ENCODE measurements around the gene LDLRAP1.

LDLRAP1 gene

DNA sequence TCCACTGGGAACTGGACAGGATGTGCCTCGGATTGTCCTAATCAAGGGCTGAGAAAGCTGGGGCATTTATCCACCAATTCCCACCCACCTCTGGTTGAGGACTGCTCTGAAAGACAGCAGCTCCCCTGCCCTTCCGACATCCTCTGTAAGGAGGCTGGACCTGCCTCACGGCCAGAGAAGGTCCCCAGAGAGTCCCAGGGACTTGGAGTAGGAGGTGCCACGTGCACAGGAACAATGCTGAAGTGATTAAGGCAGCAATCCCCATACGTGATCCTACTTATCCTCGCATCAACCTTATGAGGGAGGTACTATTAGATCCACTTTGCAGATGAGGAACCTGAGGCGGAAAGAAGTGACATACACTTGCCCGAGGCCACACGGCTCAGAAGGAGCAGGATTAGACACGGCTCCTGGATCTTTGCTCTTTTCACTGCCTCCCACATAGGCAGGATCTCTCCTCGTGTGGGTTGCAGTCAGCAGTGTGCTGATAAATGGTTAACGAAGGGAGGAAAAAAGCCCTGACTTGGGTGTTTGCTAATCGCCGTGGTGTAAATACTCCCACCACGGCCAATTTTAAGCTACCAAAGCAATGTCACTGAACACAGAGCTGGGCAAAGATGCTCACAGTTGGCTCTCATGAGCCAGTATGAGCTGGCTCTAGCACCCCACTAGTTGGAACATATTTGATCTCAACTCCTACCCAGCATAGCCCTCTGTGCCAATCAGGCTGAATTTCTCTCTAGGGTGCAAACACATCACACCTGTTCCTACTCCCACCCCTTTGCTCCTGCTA lies 18.6 kb upstream of the LDLRAP1 start:
- DNase-seq (ENCODE audit: low read depth in 2 of 2, low spot score in 1 of 2), result no peak

DNA sequence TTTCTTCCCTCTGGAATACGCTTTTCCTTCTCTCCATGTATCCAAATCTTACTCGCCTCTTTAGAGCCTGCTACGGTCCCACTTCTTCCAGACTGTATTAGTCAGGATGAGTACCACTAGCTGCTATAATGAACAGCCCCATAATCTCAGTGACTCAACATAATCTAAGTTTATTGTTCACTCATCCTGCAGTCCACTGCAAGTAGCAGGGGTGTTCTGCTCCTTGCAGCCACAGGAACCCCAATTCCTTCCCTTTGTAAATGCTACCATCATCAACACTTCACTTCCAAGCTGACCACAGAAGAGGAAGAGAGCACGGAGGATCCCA lies 18.1 kb upstream of the LDLRAP1 start:
- no peak for DNase-seq (ENCODE audit: low read depth in 2 of 2, low spot score in 1 of 2)

DNA sequence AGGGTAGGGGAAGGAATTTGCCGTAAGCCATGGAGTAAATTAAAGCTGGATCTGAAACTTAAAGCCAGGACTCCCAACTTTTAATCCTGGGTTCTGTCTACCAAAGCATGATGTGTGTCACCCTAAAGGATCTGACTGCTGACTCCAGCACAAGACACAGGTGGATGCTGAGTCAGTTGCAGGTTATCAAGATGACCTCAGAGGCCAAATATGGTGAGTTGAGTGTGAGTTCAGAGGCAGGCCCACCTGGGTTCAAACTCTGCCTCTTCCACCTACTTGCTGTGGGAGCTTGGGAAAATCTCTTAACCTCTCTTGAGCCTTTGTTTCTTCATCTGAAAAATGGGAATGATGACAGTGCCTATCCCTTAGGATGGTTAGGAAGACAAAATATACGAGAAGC lies 16.7 kb upstream of the LDLRAP1 start:
- DNase-seq (ENCODE audit: low read depth in 2 of 2, low spot score in 1 of 2), result no peak

DNA sequence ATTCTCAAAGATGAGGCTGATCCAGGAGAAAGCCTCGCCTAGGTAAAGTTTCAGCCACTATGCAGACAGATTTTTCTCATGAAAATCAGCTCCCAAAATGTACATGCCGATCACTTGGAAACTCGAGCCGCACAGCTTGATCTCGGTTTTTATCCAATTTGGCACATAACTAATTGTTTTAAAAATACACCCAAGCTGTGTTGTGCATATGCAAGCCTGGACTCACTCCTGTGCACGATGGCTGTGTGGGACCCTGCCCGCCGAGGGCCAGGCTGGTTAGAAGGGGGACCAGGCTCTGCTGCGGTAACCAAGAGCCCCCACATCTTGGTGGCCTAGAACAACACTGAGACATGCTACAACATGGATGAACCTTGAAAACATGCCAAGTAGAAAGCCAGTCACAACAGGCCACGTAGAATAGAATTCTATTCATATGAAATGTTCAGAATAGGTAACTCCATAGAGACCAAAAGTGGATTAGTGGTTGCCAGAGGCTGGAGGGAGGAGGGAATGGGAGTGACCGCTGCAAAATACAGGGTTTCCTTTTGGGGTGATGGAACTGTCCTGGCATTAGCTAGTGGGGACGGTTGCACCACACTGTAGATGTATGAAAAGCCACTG lies 16.1 kb upstream of the LDLRAP1 start:
- DNase-seq (ENCODE audit: low read depth in 2 of 2, low spot score in 1 of 2), result no peak

DNA sequence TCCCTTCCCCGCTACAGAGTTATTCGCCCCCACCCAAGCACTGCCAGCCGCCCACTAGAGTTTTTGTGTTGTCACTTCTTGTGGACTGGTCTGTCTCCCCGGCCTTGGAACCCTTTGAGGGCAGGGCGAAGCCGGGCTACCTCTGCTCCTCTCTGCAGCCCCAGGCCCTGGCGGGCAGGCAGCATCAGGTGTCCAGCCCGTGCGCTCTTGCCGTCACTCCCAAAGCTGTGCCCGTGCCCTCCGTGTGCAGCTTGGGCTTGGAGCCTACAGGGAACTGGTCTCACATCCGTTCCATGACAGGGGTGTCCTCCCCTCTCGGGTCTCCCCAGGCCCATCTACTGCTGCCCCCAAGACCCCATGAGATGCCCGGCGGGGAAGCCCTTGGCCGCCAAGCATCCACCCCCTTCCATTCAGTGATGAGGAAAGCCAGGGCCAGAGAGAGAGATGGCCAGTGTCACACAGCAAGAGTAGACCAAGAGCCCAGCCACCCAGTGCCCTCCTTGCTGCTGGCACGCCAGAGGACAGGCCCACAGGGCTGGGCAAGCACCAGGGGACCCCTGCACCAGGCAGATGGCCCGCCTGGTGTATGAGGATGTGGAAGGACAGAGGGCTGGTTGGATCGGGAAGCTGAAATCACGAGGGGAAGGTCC lies 15.3 kb upstream of the LDLRAP1 start:
- DNase-seq (ENCODE audit: low read depth in 2 of 2, low spot score in 1 of 2), result no peak

DNA sequence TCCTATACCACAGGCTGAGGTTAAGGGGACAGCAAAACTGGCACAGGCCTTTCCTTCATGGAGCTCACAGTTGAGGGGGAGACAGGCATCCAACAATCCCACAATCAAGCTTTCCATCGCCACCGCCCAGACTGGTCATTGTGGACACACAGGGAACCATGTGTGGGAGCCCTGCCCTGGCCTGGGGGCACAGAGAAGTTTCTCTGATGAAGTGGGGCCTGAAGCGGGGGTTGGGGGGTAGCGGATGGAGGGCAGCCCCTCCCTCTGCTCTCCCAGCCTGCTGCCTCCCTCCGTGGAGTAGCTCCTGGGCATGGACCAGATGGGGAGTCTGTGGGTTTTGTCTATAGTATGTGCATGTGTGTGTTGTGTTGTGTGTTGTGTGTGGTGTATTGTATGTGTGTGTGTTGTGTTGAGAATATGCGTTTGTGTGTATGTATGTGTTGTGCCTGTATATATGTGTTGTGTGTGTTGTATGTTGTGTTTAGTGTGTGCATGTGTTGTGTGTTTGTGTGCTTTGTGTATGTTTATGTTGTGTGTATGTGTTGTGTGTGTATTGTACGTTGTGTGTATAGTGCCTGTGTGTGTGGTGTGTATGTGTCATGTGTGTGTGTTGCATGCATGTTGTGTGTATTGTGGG lies 14.4 kb upstream of the LDLRAP1 start:
- no peak for DNase-seq (ENCODE audit: low read depth in 2 of 2, low spot score in 1 of 2)

DNA sequence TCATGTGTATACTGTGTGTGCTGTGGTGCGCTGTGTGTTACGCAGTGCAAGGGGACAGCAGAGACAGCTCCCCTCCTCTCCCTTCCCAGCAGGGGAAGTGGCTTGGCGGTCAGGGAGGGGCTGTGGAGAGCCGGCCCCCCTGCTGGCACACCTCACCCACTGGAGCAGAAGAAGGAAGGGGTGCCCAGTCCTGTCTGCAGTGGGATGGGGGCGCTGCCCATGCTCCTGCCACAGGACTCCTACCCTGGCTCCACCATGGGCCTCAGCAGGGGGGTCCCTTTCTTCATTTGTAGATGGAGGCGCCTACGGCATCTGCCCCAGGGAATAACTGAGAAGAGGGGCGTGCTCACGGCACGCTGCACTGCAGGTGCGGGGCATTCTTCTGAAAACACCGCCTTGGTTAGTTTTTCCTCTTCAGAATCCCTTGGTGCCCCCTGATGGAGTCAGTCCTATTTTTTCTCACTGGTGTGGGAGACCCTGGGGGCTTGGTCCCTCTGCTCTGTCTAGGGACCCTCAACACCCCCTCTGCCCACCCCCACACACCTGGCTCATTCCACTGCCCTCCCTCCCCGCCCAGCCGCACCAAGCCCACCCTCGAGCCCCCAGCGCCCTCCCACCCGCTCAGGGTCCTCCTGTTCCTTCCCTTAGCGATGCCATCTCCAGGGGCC lies 13.8 kb upstream of the LDLRAP1 start:
- no peak for DNase-seq (ENCODE audit: low read depth in 2 of 2, low spot score in 1 of 2)

DNA sequence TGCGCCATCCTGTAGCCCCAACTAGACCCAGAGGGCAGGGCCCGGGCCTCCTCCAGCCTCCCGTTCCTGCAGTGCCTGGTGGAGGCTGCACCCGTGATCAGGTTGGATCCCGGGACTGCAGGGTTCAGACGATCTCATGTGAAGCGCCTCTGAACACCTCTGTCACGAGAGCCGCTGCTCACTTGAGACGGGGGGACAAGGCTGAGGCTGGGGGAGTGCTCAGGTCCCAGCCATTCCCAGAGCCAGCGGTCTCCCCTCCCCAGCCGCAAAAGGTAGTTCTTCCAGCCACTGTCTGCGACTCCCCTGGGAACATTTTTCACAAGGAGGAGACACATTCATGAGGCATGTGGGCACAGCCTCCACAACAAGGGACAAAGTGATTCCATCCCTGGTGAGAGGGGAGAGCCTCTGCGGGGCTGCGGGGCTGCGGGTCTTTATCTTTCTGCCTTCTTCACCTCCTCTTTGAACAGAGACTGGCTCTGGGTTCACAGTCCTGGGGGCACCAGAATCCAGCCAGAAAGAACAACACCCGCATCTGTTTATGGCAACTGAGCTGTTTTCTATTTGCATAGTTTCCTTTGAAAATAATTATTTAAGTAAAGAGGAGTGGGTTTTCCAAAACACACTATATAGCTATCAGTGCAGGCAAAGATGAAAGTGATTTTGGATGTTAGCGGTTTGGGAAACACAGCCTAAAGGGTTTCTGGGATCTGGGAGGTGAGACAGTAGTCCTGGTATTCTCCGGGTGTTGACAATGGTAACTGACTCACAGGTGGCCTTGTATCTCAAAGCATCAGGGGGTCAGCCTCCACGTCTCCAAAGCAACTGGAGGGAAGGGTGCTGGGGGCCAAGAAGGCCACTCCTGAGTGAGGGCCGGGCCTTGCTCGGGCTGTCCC lies 13.0 kb upstream of the LDLRAP1 start:
- no peak for DNase-seq (ENCODE audit: low read depth in 2 of 2, low spot score in 1 of 2)

DNA sequence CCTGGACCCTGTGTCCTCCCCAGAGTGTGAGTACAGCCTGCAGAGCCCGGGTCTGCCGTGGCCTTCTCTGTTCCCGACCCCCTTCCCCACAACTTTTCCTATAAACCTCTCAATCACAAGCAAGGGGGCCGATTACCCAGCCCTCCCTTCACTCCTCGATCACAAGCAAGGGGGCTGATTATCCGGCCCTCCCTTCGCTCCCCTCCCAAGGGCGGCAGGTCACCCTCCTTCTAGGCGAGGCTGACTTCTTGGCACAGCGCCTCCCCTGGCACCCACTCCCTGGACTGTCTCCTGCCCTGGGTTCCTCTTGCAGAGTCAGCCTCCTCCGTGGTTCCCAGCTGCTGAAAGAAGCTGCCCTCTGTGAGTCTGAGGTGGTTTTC lies 12.3 kb upstream of the LDLRAP1 start:
- no peak for DNase-seq (ENCODE audit: low read depth in 2 of 2, low spot score in 1 of 2)

DNA sequence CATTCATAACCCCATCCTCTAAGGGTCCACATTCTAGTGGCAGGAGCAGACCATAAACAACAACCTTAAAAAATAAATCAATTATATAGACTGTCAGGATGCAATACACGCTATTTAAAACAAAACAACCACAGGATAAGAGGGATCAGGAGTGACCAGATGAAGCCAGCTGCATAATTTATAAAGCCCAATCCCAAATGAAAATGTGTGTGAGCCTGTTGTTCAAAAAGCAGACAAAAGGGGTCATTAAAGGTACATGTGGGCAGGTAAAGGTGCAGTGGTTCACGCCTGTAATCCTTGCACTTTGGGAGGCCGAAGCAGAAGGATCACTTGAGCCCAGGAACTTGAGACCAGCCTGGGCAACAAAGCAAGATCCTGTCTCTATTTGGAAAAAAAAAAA lies 10.4 kb upstream of the LDLRAP1 start:
- no peak for DNase-seq (ENCODE audit: low read depth in 2 of 2, low spot score in 1 of 2)

DNA sequence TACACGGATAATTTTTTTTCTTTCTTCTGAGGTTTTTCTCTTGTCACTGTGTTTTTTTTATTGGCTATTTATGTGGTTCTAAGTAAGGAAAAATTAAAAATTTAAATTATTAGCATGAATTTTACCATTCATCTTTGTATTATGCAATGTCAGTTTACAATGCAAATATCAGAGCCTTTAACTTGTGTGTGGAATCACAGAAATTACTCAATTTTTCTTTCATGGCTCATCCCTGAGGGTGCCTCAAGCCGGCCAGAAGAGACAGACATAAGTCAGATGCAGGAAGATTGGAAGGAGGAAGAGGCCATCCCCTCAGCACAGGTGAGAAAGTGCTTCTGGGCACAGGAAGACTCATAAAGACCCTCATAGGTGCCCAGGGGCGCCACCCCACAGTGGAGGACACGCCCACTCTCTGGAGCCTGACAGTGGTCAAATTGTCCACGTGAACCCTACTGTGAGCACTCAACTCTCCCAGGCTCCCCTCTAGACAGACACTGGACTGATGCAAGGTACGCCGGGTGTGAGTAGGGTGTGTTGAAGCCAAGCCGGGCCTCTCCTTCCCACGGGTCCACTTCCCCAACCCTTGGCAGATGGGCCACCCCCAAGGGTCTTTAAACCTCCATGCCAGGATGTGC lies 9.5 kb upstream of the LDLRAP1 start:
- no peak for DNase-seq (ENCODE audit: low read depth in 2 of 2, low spot score in 1 of 2)

DNA sequence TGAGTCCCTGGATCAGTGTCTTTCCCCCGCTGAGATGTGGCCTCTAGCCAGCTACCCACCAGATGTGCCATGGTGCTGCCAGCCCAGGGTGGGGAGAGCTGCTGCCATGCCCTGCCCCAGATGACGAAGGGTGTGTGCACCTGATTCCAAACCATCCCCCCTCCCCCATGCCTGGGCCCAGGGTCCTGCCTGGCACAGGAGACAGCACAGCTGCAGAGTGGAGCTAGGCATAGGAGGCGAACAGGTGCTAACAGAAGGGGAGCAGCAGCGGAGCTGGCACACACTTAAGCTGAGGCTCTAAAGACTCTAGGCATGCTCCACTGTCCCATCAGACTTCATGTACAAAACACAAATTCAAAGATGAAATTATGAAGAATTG lies 9.0 kb upstream of the LDLRAP1 start:
- DNase-seq (ENCODE audit: low read depth in 2 of 2, low spot score in 1 of 2), result no peak

DNA sequence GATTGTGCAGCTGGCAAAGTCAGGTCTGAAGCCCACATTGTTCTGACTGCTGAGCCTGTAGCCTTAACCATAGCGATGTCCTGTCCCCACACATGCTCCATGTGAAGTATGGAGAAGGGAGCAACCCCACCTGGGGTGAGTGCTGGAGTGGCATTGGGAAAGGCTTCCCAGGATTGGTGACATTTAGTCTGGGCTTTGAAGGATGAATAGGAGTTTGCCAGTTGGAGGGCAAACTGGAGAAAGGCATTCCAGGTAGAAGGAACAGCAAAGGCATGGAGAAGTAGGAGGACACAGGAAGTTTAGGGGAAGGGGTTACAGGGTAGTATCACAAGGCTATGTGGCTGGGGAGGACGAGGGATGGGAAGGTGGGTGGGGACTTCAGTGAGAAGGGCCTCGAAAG lies 7.3 kb upstream of the LDLRAP1 start:
- DNase-seq (ENCODE audit: low read depth in 2 of 2, low spot score in 1 of 2), result no peak

DNA sequence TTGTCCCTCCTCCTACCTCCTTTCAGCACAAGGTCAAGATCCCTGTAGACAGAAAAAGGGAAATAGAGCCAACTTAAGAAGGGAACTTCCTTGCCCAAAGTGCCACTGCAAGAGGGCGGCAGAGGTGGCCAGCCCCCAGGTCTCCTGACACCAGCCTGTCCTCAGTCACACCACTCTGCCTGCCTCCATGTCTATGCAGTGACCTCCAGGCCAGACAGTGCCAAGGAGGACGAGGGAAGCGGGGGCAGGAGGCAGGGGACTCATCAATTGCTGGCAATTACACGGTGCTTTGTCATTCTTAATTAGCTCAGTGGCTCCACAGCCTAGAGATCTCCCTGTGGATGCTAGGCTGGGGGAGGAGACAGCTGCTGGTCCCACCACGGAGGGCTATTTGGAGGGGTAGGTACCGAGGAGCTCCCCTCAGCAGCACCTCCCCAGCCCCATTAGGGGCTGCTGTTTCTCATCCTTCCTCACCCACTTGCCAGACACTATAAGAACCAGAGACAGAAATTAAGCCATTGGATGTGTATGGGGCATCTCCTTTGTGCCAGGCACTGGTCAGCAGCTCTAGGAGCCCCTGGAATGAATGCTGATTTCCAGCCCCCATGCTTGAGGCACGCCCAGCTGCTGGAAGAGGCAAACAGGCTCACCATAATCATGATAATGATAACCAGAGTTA lies 6.1 kb upstream of the LDLRAP1 start:
- no peak for DNase-seq (ENCODE audit: low read depth in 2 of 2, low spot score in 1 of 2)

DNA sequence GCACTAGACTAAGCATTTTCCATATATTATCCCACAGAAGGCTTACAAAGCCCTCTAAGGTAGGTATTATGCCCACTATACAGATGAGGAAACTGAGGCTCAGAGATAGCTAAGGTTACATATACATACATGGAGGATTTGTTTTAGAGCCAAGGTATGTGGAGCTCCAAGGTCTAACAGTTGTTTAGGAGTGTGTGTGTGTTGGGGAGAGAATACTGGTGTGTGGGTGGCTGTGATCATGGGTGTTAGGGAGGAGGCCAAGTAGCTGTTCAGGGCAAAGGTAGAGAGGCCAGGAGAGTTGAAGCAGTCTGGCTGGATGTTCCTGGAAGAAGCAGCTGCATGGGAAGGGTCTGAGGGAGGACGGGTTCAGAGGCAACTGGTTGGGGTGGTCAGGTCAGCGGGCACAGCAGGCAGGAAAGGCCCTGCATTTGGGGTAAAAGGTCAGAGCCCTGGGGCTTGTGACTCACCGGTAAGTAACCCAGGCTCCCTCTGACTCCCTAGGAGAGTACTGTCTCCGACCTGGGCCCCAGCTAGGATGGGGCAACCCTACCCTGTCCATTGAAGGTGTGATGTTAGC lies 5.1 kb upstream of the LDLRAP1 start:
- no peak for DNase-seq (ENCODE audit: low read depth in 2 of 2, low spot score in 1 of 2)

DNA sequence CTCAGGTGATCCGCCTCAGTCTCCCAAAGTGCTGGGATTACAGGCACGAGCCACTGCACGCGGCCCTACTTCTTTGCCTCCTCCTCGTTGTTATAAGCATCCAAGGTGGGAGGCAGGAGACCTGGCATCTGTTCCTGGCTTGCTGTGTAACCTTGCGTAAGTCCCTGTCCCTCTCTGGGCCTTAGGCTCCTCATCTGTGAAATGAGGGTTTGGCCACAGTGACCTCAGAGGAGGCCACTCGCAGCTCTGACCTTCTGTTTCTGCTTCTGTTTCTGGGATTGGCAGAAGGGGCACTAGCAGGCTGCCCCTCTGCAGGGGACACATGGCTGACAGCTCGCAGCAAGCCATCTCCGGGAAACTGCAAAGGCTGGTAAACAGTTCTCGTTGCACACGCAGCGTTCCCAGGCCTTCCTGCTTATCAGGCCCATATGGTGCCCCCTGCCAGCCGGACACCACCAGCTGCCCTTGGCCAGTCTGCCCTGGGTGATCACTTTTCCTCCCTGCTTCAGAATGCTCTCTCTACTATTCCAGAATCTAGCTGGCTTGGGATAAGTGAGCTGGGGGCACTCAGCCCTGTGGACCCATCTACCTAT lies 2.6 kb upstream of the LDLRAP1 start:
- no peak for DNase-seq (ENCODE audit: low read depth in 2 of 2, low spot score in 1 of 2)

DNA sequence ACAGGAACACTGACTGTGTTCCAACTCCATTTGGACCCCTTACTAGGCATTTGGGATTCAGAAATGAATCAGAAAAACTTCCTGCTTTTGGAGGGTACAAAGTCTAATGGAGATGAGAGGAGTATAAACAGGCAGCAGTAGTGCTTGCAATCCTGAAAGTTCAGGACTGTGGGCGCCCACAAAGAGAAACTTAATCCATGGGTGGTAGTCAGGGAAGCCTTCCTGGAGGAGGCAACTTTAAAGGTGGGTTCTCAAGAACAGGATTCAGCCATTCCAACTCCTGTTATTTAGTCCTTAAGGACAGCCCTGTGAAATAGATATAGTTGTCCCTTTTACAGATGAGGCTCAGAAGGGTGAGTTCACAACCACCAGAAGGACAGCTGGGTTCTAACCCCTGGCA lies 2.0 kb upstream of the LDLRAP1 start:
- DNase-seq (ENCODE audit: low read depth in 2 of 2, low spot score in 1 of 2), result no peak

DNA sequence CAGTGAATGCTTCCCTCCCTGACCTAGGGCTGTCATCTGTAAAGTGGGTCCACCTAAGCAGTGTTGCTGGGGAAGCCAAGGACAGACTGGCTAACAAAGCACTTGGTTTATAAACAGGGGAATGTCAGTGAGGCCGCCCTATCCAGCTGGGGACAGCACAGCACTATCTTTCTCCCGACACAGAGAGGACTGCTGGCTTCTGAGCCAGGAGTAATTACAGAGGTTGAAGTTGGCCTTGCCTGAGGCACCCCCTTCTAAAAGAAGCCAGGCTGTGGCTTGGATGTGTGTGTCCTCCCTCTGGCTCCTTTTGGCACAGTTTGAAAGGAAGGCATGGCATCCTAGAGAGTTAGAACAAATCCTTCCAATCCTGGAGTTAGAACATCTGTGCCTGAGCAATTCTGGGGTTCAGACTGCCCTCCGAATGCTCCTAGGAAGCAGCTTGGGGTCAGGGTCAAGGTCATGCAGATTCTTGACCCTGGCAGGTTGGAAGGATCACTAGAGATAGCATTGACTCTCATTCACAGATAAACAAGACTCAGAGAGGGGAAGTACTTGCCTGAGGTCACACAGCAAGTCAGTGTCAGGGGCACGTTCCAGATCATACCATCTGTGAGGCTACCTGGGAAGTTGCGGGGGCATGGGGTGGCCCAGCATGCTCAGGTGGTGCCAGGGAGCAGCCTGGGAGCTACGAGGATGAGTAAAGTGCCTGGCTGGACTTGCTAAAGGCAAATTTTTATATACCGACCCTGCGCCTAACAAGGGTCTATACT lies 1.3 kb upstream of the LDLRAP1 start:
- no peak for DNase-seq (ENCODE audit: low read depth in 2 of 2, low spot score in 1 of 2)

All from stimulated activated CD8-positive, alpha-beta memory T cell treated with anti-CD3 and anti-CD28 coated beads, Interleukin-4, amount 100 ng/mL, for 4 hours (primary cell).